NB4 (cell line): Measurements from ENCODE around the gene RNF220.

Experiments used
- CTCF ChIP-seq: IDR thresholded peaks from one replicate; pipeline ENCODE4 v1.5.1; 2012; ENCODE audit warnings: low read depth, low read length
- MAX ChIP-seq: IDR thresholded peaks from 2 replicates; pipeline ENCODE4 v1.6.1; 2011; ENCODE audit warnings: low read depth, low read length
- MYC ChIP-seq: IDR thresholded peaks from 2 replicates; pipeline ENCODE4 v1.6.1; 2011; ENCODE audit warnings: low read depth, low read length
- POLR2A ChIP-seq: IDR thresholded peaks from 2 replicates; pipeline ENCODE4 v1.6.1; 2011; ENCODE audit warnings: mild to moderate bottlenecking; ENCODE audit not compliant: insufficient read length; ENCODE audit errors: extremely low read depth

GRCh38 chr1:44508397-44508745 is 103.3 kb downstream of the RNF220 start:
- TF ChIP-seq CTCF (no peak), POLR2A (no peak), MYC (no peak), MAX (no peak)
